Endothelial cell of umbilical vein (primary cell): ENCODE results near the gene LRRC46. TPM values are rescaled to one million over a fixed set of nuclear protein-coding genes. Genes with fewer than 3 reads are reported as not detected.

Source experiments
- BruUV-seq: library from RNA; stranded (reverse); fragments of 400-500 nt; replicated peaks from 2 replicates; lab custom pipeline; 2021; lab: Mats Ljungman, UMichigan
- CTCF ChIA-PET: fragments of 300-600, 350-600 bp; sonication (Branson Sonifier 250); formaldehyde crosslinking; loops from one replicate; lab custom pipeline; 2021; ENCODE audit warnings: antibody characterized with exemption, inconsistent platforms; lab: Charles Lee
- POLR2A ChIA-PET: fragments of 300-600, 350-600 bp; sonication (Branson Sonifier 250); formaldehyde crosslinking; loops from one replicate; lab custom pipeline; 2021; ENCODE audit warnings: antibody characterized with exemption, inconsistent platforms; lab: Charles Lee
- DNase-seq: peaks from one replicate; pipeline ENCODE4 v3.0.0-alpha.2; 2011; ENCODE audit warnings: low read depth, low spot score
- FAIRE-seq: peaks from 2 replicates; lab custom pipeline; 2011; peaks lifted over from hg19 to GRCh38; lab: Jason Lieb, UNC
- H2AFZ ChIP-seq: 2 replicates; pipeline ENCODE4 v1.6.0; 2012; ENCODE audit warnings: low read depth, low read length, control low read depth, inconsistent platforms
- H3K27ac ChIP-seq: 2 replicates; pipeline ENCODE4 v1.5.1; 2011; ENCODE audit warnings: low read depth, mild to moderate bottlenecking, control low read depth, low read length, moderate library complexity; ENCODE audit not compliant: insufficient read depth
- H3K27me3 ChIP-seq, 2 experiments: 2 replicates each; pipeline versions ENCODE4 v1.6.0 to v1.6.1; 2011; ENCODE audit warnings: low read length in 2 of 2, mixed read lengths in 1 of 2; ENCODE audit not compliant: control insufficient read depth in 2 of 2, insufficient read depth in 2 of 2
- H3K36me3 ChIP-seq, 2 experiments: 2 replicates in 1 of 2; 3 replicates in 1 of 2; pipeline ENCODE4 v1.5.1; 2011; ENCODE audit warnings: low read length in 2 of 2, mild to moderate bottlenecking in 1 of 2, moderate library complexity in 1 of 2; ENCODE audit not compliant: control insufficient read depth in 2 of 2, insufficient read depth in 2 of 2; ENCODE audit errors: extremely low read depth in 1 of 2
- H3K4me1 ChIP-seq: 3 replicates; pipeline ENCODE4 v1.5.1; 2011; ENCODE audit warnings: mild to moderate bottlenecking, low read length; ENCODE audit not compliant: control insufficient read depth, insufficient read depth; ENCODE audit errors: extremely low read depth
- H3K4me2 ChIP-seq: 2 replicates; pipeline ENCODE4 v1.6.1; 2011; ENCODE audit warnings: low read length, control low read depth, mixed read lengths; ENCODE audit not compliant: insufficient read depth
- H3K4me3 ChIP-seq, 3 experiments: fragments of 200-600 bp in 1 of 3; sonication (generic), shearing (Covaris generic) in 1 of 3; replicated peaks in 1 of 3; 2 replicates each; pipeline ENCODE4 v1.5.1; 2011 to 2016; ENCODE audit warnings: control low read depth in 3 of 3, low read length in 3 of 3, mild to moderate bottlenecking in 2 of 3, inconsistent platforms in 1 of 3, low read depth in 1 of 3, moderate library complexity in 1 of 3; ENCODE audit not compliant: insufficient read depth in 1 of 3
- H3K79me2 ChIP-seq: 2 replicates; pipeline ENCODE4 v1.6.0; 2012; ENCODE audit warnings: low read length, inconsistent platforms; ENCODE audit not compliant: control insufficient read depth, insufficient read depth
- H3K9ac ChIP-seq: replicated peaks from 2 replicates; pipeline ENCODE3; 2011; ENCODE audit warnings: low read length, control low read depth; ENCODE audit not compliant: insufficient read depth; ENCODE audit errors: extremely low read depth
- H3K9me1 ChIP-seq: replicated peaks from 3 replicates; pipeline ENCODE4 v1.6.0; 2011; ENCODE audit warnings: mild to moderate bottlenecking, low read length; ENCODE audit not compliant: control insufficient read depth, insufficient read depth; ENCODE audit errors: extremely low read depth
- H3K9me3 ChIP-seq: replicated peaks from 2 replicates; pipeline ENCODE4 v1.5.1; 2012; ENCODE audit warnings: low read length, inconsistent platforms; ENCODE audit not compliant: control insufficient read depth, insufficient read depth
- H4K20me1 ChIP-seq: replicated peaks from 2 replicates; pipeline ENCODE3; 2011; ENCODE audit warnings: mild to moderate bottlenecking, low read length; ENCODE audit not compliant: control insufficient read depth, insufficient read depth; ENCODE audit errors: extremely low read depth
- EZH2 ChIP-seq: IDR thresholded peaks from 2 replicates; pipeline ENCODE4 v1.6.1; 2012; ENCODE audit warnings: borderline replicate concordance, low read depth, mild to moderate bottlenecking, moderate library complexity, low read length, inconsistent platforms; ENCODE audit not compliant: severe bottlenecking
- FOS ChIP-seq: IDR thresholded peaks from 2 replicates; pipeline ENCODE4 v1.6.1; 2011; ENCODE audit warnings: mild to moderate bottlenecking, low read length, moderate library complexity, borderline replicate concordance; ENCODE audit not compliant: insufficient read depth
- GATA2 ChIP-seq: IDR thresholded peaks from 2 replicates; pipeline ENCODE4 v1.7.0; 2011; ENCODE audit warnings: low read depth, mild to moderate bottlenecking, moderate library complexity, mixed read lengths, low read length; ENCODE audit not compliant: insufficient read length, insufficient read depth
- JUN ChIP-seq: IDR thresholded peaks from 2 replicates; pipeline ENCODE4 v1.6.1; 2011; ENCODE audit warnings: borderline replicate concordance, low read depth; ENCODE audit not compliant: insufficient read length, insufficient read depth
- MYC ChIP-seq: IDR thresholded peaks from one replicate; pipeline ENCODE4 v1.6.1; 2011; ENCODE audit warnings: mild to moderate bottlenecking, low read depth, low read length
- POLR2A ChIP-seq: IDR thresholded peaks from 2 replicates; pipeline ENCODE4 v1.6.1; 2012; ENCODE audit warnings: low read depth, mild to moderate bottlenecking, control low read depth, low read length
- POLR2AphosphoS5 ChIP-seq: IDR thresholded peaks from 2 replicates; pipeline ENCODE4 v1.6.1; 2012; ENCODE audit warnings: low read depth, mild to moderate bottlenecking, control low read depth, low read length, moderate library complexity; ENCODE audit not compliant: insufficient read depth
- dilution Hi-C: fragments of 300-500 bp; cut with MboI; formaldehyde crosslinking; loops from one replicate; pipeline ENCODE4 v1.15.0; 2019; ENCODE audit warnings: low sequenced_read_pairs; ENCODE audit not compliant: extremely low pct_ligation_motif_present
- intact Hi-C: fragments of 100-400 bp; cut with micrococcal nuclease; formaldehyde crosslinking; loops from one replicate; pipeline ENCODE4 v1.10.0; 2022
- polyA plus RNA-seq, 4 experiments: library from polyadenylated mRNA; depleted of rRNA in 3 of 4; stranded (reverse) in 3 of 4; unstranded in 1 of 4; fragments of >200 nt; gene quantifications; 2 replicates each; pipeline versions ENCODE4 v1.2.1 to v1.2.3, GENCODE V29; 2011 to 2012; ENCODE audit warnings: missing spikeins in 1 of 4
- total RNA-seq: library from RNA; stranded (reverse); gene quantifications from 2 replicates; pipeline ENCODE4 v1.2.3, GENCODE V29; 2021
- TF ChIP-seq, protein P1 (sequence below): IDR thresholded peaks from 2 replicates; pipeline ENCODE4 v1.6.1; 2011; ENCODE audit not compliant: insufficient read depth, insufficient read length
- TF ChIP-seq, protein P2 (sequence below), 2 donors: IDR thresholded peaks; 1 replicate in 1 of 2; 2 replicates in 1 of 2; pipeline ENCODE4 v1.5.1; 2011; ENCODE audit warnings: low read length in 2 of 2, mild to moderate bottlenecking in 2 of 2, moderate library complexity in 2 of 2, control low read depth in 1 of 2, inconsistent platforms in 1 of 2, low read depth in 1 of 2; ENCODE audit not compliant: insufficient read depth in 1 of 2; ENCODE audit errors: extremely low read depth in 1 of 2

Gene LRRC46
- total and polyA plus RNA-seq, 2 donors (not counting 3 experiments of a cell fraction or from before 2014, with no cell fraction given): 0.36 to 0.42 TPM

DNA sequence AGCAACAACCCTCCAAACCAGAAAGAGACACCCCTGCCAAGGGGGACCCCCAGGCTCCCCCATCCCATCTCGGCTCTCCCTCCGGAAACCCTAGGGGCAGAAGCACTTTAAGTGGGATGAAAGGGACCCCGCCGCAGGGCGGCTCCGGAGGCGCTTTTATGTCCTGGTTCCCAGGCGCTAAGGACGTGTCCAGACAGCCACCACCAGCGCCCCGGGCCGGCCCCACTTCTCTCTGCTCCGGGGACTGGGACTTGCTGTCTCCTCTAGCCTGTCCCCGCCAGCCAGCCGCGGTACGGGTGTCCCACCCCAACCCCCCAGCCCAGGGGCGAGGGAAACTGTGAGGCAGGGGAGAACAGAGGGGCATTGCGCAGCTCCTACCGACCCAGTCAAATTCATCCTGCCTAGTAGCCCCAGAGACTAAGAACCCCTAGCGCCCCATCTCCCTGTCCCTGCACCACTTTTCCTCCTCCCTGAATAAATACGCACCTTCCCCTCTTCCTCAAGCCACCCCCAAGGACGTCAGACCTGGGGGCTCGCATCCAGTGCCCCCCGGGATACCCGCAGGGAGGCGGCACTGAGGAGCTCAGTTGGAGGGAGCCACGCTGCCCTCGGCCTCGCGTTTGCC is 15.4 kb downstream of the LRRC46 start:
- intact Hi-C loops: no loop called here
- ChIA-PET POLR2A (no interaction called here), CTCF (interaction anchor here (0.5 to 10.2 kb wide), 4 partner anchors 9 to 93 kb away, joined by 3 to 367 read pairs (median 26); no protein-coding TSS in a partner anchor)
- no peak for FAIRE-seq
- Histone ChIP-seq H2AFZ (no peak overlapping the region), H3K4me2 (no peak overlapping the region), H3K4me1 (peaks cover 6% of the 10 kb centered on the region), H3K79me2 (no peaks in the 10 kb centered on the region), H3K9ac (no peak overlapping the region), H3K9me3 (no peaks in the 10 kb centered on the region), H3K36me3 (no peaks in the 10 kb centered on the region), H3K9me1 (no peaks in the 10 kb centered on the region), H4K20me1 (no peaks in the 10 kb centered on the region), H3K27me3 (no peaks in the 10 kb centered on the region), H3K4me3 (no peak overlapping the region), H3K27ac (no peak overlapping the region)
- DNase-seq: no peak
- dilution Hi-C loops: no loop called here
- no TSS peak for BruUV-seq
- no peak for TF ChIP-seq POLR2A
- TF ChIP-seq MYC: no peak
- TF ChIP-seq POLR2AphosphoS5: no peak
- no peak for TF ChIP-seq GATA2
- no peak for TF ChIP-seq FOS
- TF ChIP-seq, protein P1, sequence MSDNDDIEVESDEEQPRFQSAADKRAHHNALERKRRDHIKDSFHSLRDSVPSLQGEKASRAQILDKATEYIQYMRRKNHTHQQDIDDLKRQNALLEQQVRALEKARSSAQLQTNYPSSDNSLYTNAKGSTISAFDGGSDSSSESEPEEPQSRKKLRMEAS: no peak
- TF ChIP-seq JUN: no peak
- TF ChIP-seq EZH2: no peak
- TF ChIP-seq, protein P2, sequence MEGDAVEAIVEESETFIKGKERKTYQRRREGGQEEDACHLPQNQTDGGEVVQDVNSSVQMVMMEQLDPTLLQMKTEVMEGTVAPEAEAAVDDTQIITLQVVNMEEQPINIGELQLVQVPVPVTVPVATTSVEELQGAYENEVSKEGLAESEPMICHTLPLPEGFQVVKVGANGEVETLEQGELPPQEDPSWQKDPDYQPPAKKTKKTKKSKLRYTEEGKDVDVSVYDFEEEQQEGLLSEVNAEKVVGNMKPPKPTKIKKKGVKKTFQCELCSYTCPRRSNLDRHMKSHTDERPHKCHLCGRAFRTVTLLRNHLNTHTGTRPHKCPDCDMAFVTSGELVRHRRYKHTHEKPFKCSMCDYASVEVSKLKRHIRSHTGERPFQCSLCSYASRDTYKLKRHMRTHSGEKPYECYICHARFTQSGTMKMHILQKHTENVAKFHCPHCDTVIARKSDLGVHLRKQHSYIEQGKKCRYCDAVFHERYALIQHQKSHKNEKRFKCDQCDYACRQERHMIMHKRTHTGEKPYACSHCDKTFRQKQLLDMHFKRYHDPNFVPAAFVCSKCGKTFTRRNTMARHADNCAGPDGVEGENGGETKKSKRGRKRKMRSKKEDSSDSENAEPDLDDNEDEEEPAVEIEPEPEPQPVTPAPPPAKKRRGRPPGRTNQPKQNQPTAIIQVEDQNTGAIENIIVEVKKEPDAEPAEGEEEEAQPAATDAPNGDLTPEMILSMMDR (IDR thresholded peaks at IDR 0.05; ENCODE audit: extremely low read depth in 1 of 2, insufficient read depth in 1 of 2, low read depth in 1 of 2, low read length in 2 of 2): no peak
